Upper lobe of left lung (tissue), 6 donors: ENCODE measurements around the gene MRTFB. TPM values are rescaled to one million over a fixed set of nuclear protein-coding genes. Genes with fewer than 3 reads are reported as not detected.

Source experiments
- ATAC-seq, 2 donors: fragments of 200-7000 bp; cut with Tn5 transposase; one replicate each; pipeline ENCODE4 v1.9.1; 2022; ENCODE audit warnings: mild to moderate bottlenecking in 2 of 2, moderate library complexity in 2 of 2; ENCODE audit not compliant: low FRiP score in 2 of 2
- DNase-seq, 2 donors: peaks; one replicate each; pipeline ENCODE4 v3.0.0-alpha.2; 2019 to 2020
- H3K27ac ChIP-seq, 4 donors: fragments of 200-600 bp; sonication (generic); one replicate each; pipeline ENCODE4 v1.5.1; 2016 to 2019
- H3K27me3 ChIP-seq, 4 donors: fragments of 200-600 bp; sonication (generic); one replicate each; pipeline ENCODE4 v1.5.1; 2017 to 2019
- H3K36me3 ChIP-seq, 4 donors: fragments of 200-600 bp; sonication (generic); one replicate each; pipeline ENCODE4 v1.5.1; 2016 to 2019
- H3K4me1 ChIP-seq, 4 donors: fragments of 200-600 bp; sonication (generic); one replicate each; pipeline ENCODE4 v1.5.1; 2018 to 2019
- H3K4me3 ChIP-seq, 4 donors: fragments of 200-600 bp; sonication (generic); one replicate each; pipeline ENCODE4 v1.5.1; 2017 to 2019; ENCODE audit warnings: mild to moderate bottlenecking in 2 of 4, moderate library complexity in 1 of 4
- H3K9me3 ChIP-seq, 4 donors: fragments of 200-600 bp; sonication (generic); one replicate each; pipeline ENCODE4 v1.5.1; 2018 to 2019
- CTCF ChIP-seq, 6 experiments: fragments of 450-650 bp in 4 of 6; fragments of 200-600 bp in 2 of 6; sonication (generic) in 2 of 6; IDR thresholded peaks; one replicate each; pipeline ENCODE4 v1.5.1; 2016 to 2019; ENCODE audit warnings: antibody characterized with exemption in 6 of 6
- EP300 ChIP-seq, 4 donors: sonication (generic); formaldehyde crosslinking; IDR thresholded peaks; one replicate each; pipeline ENCODE4 v1.5.1; 2017; ENCODE audit warnings: antibody characterized with exemption in 4 of 4, control low read depth in 2 of 4
- POLR2A ChIP-seq, 4 donors: fragments of 450-650 bp; IDR thresholded peaks; one replicate each; pipeline ENCODE4 v1.5.1; 2016 to 2017; ENCODE audit warnings: antibody characterized with exemption in 4 of 4, mild to moderate bottlenecking in 2 of 4
- POLR2AphosphoS5 ChIP-seq, 2 donors: sonication (generic); formaldehyde crosslinking; IDR thresholded peaks; one replicate each; pipeline ENCODE4 v1.5.1; 2017; ENCODE audit warnings: antibody characterized with exemption in 2 of 2
- WGBS, 2 donors: methylation state at CpG; one replicate each; pipeline ENCODE4 v1.1.5; 2017 to 2018; 5-methylcytosine and 5-hydroxymethylcytosine counted together
- total RNA-seq, 6 donors: library from RNA; depleted of rRNA in 4 of 6; stranded (reverse); fragments of >200 nt in 4 of 6; gene quantifications; one replicate each; pipeline versions ENCODE4 v1.1.0 to v1.2.1, GENCODE V29; 2016 to 2021
- donor health status: DM: no; HTN: no; CAD: no; lungs with moderate emphysema.
- donor health status: DM: no; HTN: yes; CAD: no; lungs with severe emphysema.

Gene MRTFB
- total RNA-seq, 6 donors from 2014 or later = 46.9 to 100 (median 66.7) TPM

GRCh38 chr16:14275934-14276333, 204.8 kb downstream of the MRTFB start:
- peaks cover 0 to 4% (median 0%) of the 10 kb centered on the region in 4 donors for H3K4me1 ChIP-seq
- no peaks in the 10 kb centered on the region for H3K9me3 ChIP-seq
- H3K27ac ChIP-seq = no peak overlapping the region
- DNase-seq (no peak), ATAC-seq (no peak)
- no peaks in the 10 kb centered on the region for H3K36me3 ChIP-seq
- H3K4me3 ChIP-seq = no peak overlapping the region
- 98 to 99% methylated on average over 3 of the region's 3 CpGs for WGBS, 2 donors
- H3K27me3 ChIP-seq = no peaks in the 10 kb centered on the region
- TF ChIP-seq POLR2AphosphoS5 (IDR thresholded peaks at IDR 0.05) = no peak
- no peak for TF ChIP-seq POLR2A (IDR thresholded peaks at IDR 0.05)
- no peak for TF ChIP-seq EP300 (IDR thresholded peaks at IDR 0.05)

GRCh38 chr16:14278749-14279148, 207.6 kb downstream of the MRTFB start:
- Histone ChIP-seq H3K27me3 (no peaks in the 10 kb centered on the region), H3K36me3 (no peaks in the 10 kb centered on the region), H3K9me3 (no peaks in the 10 kb centered on the region), H3K27ac (no peak overlapping the region), H3K4me3 (no peak overlapping the region), H3K4me1 (peaks cover 0 to 4% (median 0%) of the 10 kb centered on the region in 4 donors)
- no peak for TF ChIP-seq CTCF (IDR thresholded peaks at IDR 0.05)
- no peak for TF ChIP-seq EP300 (IDR thresholded peaks at IDR 0.05)
- no peak for TF ChIP-seq POLR2A (IDR thresholded peaks at IDR 0.05)
- ATAC-seq = peak; percentile 16 to 61
- no peak for DNase-seq
- WGBS, 2 donors = 49 to 58% methylated on average over 2 of the region's 2 CpGs

- TF ChIP-seq POLR2AphosphoS5 (IDR thresholded peaks at IDR 0.05) (no peak), POLR2A (IDR thresholded peaks at IDR 0.05) (no peak), EP300 (IDR thresholded peaks at IDR 0.05) (no peak), CTCF (IDR thresholded peaks at IDR 0.05) (no peak)
- Histone ChIP-seq H3K4me3 (no peak overlapping the region), H3K27me3 (no peaks in the 10 kb centered on the region), H3K27ac (no peak overlapping the region), H3K4me1 (peaks cover 5 to 11% (median 8%) of the 10 kb centered on the region in 4 donors), H3K36me3 (no peaks in the 10 kb centered on the region), H3K9me3 (no peaks in the 10 kb centered on the region)
- ATAC-seq (no peak), DNase-seq (no peak)
- WGBS, 2 donors = 92 to 94% methylated on average over 2 of the region's 2 CpGs
Measured at GRCh38 chr16:14280541-14280940, 209.4 kb downstream of the MRTFB start.

- no peak for TF ChIP-seq POLR2A (IDR thresholded peaks at IDR 0.05)
- no peak for TF ChIP-seq CTCF (IDR thresholded peaks at IDR 0.05)
- TF ChIP-seq EP300 (IDR thresholded peaks at IDR 0.05) = no peak
- TF ChIP-seq POLR2AphosphoS5 (IDR thresholded peaks at IDR 0.05) = no peak
- Histone ChIP-seq H3K27me3 (no peaks in the 10 kb centered on the region), H3K4me1 (peaks cover 15 to 21% (median 17%) of the 10 kb centered on the region in 4 donors), H3K36me3 (no peaks in the 10 kb centered on the region), H3K4me3 (no peak overlapping the region), H3K9me3 (peaks cover 0 to 8% (median 2%) of the 10 kb centered on the region in 4 donors), H3K27ac (no peak overlapping the region)
- DNase-seq (no peak), ATAC-seq (no peak)
- whole genome bisulfite sequencing, 2 donors = 87 to 88% methylated on average over 7 of the region's 7 CpGs
Measured at GRCh38 chr16:14283786-14284185, 212.7 kb downstream of the MRTFB start.

GRCh38 chr16:14284371-14284770, 213.3 kb downstream of the MRTFB start:
- Histone ChIP-seq H3K4me1 (peaks cover 15 to 21% (median 17%) of the 10 kb centered on the region in 4 donors), H3K27me3 (no peaks in the 10 kb centered on the region), H3K4me3 (peak overlapping the region in 1 of 4 donors; percentile 77), H3K27ac (no peak overlapping the region), H3K9me3 (peaks cover 2 to 14% (median 7%) of the 10 kb centered on the region in 4 donors), H3K36me3 (no peaks in the 10 kb centered on the region)
- TF ChIP-seq CTCF (IDR thresholded peaks at IDR 0.05) = no peak
- no peak for TF ChIP-seq EP300 (IDR thresholded peaks at IDR 0.05)
- no peak for TF ChIP-seq POLR2AphosphoS5 (IDR thresholded peaks at IDR 0.05)
- TF ChIP-seq POLR2A (IDR thresholded peaks at IDR 0.05) = no peak
- ATAC-seq (no peak), DNase-seq (no peak)
- WGBS, 2 donors = 87 to 88% methylated on average over 5 of the region's 5 CpGs
